CD1c-positive myeloid dendritic cell (primary cell): Measurements from ENCODE around the gene KCNRG.
A peak's percentile ranks its signal among the peaks of the same experiment; 100 is the strongest.
"Not testable (repeated sequence)": the region's sequence is repeated elsewhere in the genome, so short reads cannot be mapped to it uniquely, and the experiment has no call there.

Experiments
- DNase-seq: peaks from one replicate; pipeline ENCODE4 v3.0.0-alpha.2; 2016; ENCODE audit errors: extremely low spot score

KCNRG gene, protein sequence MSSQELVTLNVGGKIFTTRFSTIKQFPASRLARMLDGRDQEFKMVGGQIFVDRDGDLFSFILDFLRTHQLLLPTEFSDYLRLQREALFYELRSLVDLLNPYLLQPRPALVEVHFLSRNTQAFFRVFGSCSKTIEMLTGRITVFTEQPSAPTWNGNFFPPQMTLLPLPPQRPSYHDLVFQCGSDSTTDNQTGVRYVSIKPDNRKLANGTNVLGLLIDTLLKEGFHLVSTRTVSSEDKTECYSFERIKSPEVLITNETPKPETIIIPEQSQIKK

GRCh38 chr13:50015258-50015657 is at the start of gene KCNRG:
Gene KCNRG (plus strand): TSS chr13:50015444. CDS start chr13:50015494, 50 bp downstream.
- DNase-seq: peak; percentile 10

GRCh38 chr13:49967456-49967855 is 47.8 kb upstream of the KCNRG start:
- DNase-seq: no peak

GRCh38 chr13:49972709-49973108 is 42.5 kb upstream of the KCNRG start:
- no peak for DNase-seq

DNA sequence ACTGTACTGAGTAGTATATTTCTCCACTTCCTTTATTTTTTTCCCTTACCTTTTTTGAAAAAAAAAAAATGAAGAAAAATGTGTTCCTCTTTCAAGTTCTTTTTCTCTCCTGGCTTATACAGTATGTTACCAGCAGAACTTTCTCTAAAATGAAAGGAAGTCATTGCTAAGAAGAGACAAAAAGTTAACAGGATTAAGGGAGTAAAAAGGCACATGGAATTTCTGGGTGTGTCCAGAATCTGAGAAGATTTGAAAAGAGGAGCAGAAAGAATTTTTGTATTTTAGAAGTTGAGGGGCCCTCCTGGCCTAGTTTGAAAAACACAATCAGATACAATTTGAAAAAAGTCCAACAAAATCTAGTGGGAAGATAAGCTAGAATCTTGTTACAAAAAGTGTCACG is 39.4 kb upstream of the KCNRG start:
- no peak for DNase-seq

GRCh38 chr13:49976314-49977258 is 38.7 kb upstream of the KCNRG start:
- DNase-seq: peak; percentile 81

DNA sequence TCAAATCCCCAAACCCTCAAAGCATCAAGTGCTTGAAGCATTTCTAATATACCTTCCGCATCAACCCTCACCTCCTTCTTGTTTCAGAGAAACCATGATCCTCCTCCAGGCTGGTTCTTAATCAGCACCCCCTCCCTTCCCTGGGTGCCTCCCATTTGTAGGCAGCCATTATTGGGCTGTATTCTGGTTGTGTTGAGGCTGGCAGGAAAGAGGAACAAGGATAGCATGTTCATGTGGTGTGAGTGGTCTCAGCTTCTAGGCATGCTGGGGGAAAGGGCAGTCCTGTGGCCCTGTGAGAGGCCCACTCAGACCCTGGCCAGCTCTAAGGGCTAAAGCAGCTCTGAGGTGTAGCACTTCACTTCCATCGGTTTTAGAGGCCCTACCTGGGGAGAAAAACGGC is 37.3 kb upstream of the KCNRG start:
- peak; percentile 16 for DNase-seq

DNA sequence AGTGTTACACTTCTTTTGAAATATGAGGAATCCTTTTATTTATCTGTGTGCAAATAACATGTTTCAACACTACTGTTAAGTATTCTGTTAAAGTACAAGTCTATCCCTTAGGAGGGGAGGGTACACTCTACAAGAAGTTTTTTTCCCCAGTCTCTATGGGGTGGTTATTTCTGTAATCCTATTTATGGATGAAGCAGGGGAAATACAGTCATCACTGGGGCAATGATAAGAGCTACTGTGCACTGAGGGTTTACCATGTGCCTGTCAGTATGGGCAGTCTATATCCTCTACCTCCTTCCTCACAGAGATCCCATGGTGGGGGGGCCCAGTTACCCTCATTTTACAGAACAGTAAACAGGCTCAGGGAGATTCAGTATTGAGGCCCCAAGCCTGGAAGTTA is 35.0 kb upstream of the KCNRG start:
- DNase-seq: no peak

GRCh38 chr13:49985129-49985528 is 30.1 kb upstream of the KCNRG start:
- DNase-seq: no peak

DNA sequence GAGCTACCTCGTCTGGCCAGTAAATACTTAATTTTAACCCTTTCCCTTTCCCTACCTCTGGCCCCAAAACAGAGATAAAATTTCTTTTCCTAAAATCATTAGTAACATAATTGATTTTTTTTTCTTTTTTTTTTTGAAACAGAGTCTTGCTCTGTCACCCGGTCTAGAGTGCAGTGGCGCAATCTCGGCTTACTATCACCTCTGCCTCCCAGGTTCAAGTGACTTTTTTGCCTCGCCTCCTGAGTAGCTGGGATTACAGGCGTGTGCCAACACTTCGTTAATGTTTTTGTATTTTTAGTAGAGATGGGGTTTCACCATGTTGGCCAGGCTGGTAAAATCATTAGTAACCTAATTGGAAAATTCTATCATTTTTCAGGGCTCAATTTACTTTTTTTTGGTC is 28.8 kb upstream of the KCNRG start:
- no peak for DNase-seq

GRCh38 chr13:49990612-49991011 is 24.6 kb upstream of the KCNRG start:
- not testable (repeated sequence) for DNase-seq

- no peak for DNase-seq
Observed at GRCh38 chr13:49993111-49993510, 22.1 kb upstream of the KCNRG start.

DNA sequence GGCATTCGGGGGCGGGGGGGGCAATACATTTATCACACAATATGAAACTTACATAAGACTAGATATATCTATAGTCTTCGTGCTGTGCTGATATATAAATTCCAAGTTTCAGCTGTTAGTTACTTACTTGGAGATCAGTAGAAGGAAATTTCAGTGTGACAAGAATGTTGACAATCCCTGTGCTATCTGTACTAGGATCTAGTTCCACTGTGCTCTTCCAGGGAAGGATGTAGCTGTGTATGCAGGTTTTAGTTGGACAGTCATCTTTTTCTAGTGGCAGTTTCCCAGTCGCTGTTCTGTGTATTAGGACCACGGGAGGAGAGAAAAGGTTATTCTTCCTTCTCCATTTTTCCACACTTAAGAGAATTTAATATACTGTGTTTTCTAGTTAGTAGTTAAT is 21.6 kb upstream of the KCNRG start:
- DNase-seq: no peak

- DNase-seq: peak; percentile 66
Observed at GRCh38 chr13:49995625-49996101, 19.6 kb upstream of the KCNRG start.

- DNase-seq: peak; percentile 95
Observed at GRCh38 chr13:49996161-49996915, 18.9 kb upstream of the KCNRG start.

GRCh38 chr13:49996951-49997895 is 18.0 kb upstream of the KCNRG start, which contains the start of gene TRIM13:
Gene TRIM13 (plus strand): TSS chr13:49997042. CDS start chr13:50011941, 14,899 bp downstream.
- DNase-seq: peak; percentile 88

DNA sequence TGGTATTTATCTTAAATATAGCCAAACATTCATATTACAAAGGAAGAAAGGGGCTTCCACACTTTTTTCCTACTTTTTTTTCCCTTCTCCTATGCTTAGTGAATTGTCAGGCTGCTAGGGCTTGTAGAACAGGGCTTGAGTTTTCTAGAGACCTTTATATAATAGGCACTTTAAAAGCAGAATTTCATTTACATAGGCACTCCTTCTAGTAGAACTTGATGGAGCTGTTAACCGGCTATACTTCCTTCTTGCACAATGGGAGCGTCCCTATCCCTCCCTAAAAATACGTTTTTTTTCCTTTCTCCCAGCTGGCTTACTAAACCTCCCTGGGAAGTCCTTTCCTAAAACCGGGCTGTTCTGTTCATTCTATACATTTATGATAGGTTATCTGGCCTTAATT is 17.3 kb upstream of the KCNRG start:
- peak; percentile 18 for DNase-seq

GRCh38 chr13:49998714-49999624 is 16.3 kb upstream of the KCNRG start:
- no peak for DNase-seq

DNA sequence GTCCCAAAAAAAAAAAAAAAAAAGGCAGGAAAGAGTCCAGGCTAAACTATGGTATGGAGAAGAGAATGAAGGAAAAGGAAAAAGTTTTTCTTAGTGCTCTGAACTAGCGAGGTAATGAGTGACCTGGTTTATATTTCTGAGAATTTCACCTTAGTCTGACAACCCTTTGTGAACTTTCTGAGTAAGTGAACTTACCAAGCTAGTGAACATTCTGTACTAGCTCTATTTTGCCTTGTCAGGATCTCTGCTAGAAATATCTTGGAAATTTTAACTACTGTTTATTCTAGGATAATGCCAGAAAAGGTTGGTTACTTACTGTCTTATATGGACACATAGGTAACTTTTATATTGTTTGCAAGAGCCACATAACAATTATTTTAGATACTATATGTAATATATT is 14.0 kb upstream of the KCNRG start:
- DNase-seq: no peak

DNA sequence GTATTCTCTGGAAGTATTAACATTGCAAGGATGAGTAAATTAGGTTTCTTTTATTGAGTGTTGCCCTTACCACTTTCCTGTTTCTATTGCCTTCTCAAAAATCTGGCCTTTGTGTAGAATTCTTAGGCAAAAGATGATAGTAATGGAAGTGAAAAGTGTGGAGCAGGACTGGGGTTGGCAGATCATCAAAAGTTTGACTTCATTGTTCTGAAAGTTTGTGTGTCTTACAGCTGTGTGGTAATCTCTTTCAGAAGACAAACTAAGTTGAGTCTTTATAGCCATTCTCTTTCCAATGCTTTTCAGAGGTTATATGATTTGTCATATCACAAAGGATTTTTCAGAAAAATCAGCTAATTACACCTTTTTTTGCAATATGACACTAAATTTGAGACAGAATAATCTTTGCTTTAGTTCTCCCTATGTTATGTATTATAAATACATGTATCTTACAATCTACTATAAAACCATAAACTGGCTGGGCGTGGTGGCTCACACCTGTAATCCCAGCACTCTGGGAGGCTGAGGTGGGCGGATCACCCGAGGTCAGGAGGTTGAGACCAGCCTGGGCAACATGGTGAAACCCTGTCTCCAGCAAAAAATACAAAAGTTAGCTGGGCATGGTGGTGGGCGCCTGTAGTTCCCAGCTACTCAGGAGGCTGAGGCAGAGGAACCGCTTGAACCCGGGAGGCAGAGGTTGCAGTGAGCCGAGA is 8.7 kb upstream of the KCNRG start:
- DNase-seq: no peak
